Activated T-helper 2 cell treated with anti-CD3 and anti-CD28 coated beads, Interferon-gamma antibody, Interleukin-2, Interleukin-4, amounts not matched to agents 10 μg/mL and 5 μg/mL and 100 μg/mL, durations not matched to agents 14 hours and 24 hours and 36 hours (primary cell): ENCODE measurements around the gene PARD3. TPM values are rescaled to one million over a fixed set of nuclear protein-coding genes. Genes with fewer than 3 reads are reported as not detected.

Experiments used
- DNase-seq: peaks from one replicate; pipeline ENCODE4 v3.0.0; 2021; ENCODE audit warnings: low spot score
- H3K27ac Mint-ChIP-seq: one replicate; pipeline ENCODE4 v1.8.0; 2021; ENCODE audit warnings: mixed read lengths
- H3K27me3 Mint-ChIP-seq: one replicate; pipeline ENCODE4 v1.8.0; 2021; ENCODE audit warnings: low read depth, mixed read lengths
- H3K36me3 Mint-ChIP-seq: one replicate; pipeline ENCODE4 v1.8.0; 2021; ENCODE audit warnings: low read depth, mixed read lengths
- H3K4me1 Mint-ChIP-seq: one replicate; pipeline ENCODE4 v1.8.0; 2021; ENCODE audit warnings: low read depth, mixed read lengths
- H3K4me3 Mint-ChIP-seq: one replicate; pipeline ENCODE4 v1.8.0; 2021; ENCODE audit warnings: low read depth, mild to moderate bottlenecking, moderate library complexity, mixed read lengths
- H3K9me3 Mint-ChIP-seq: one replicate; pipeline ENCODE4 v1.8.0; 2021; ENCODE audit warnings: mixed read lengths
- intact Hi-C: fragments of 100-400 bp; cut with micrococcal nuclease; formaldehyde crosslinking; loops from one replicate; pipeline ENCODE4 v1.15.1; 2023
- total RNA-seq: library from RNA; stranded (reverse); gene quantifications from 2 replicates; pipeline ENCODE4 v1.2.3, GENCODE V29; 2022

Gene PARD3
- total RNA-seq, 1 donor from 2014 or later, result 1.4 TPM

- Mint-ChIP-seq H3K27ac (no peak overlapping the region), H3K4me1 (no peaks in the 10 kb centered on the region), H3K36me3 (no peaks in the 10 kb centered on the region), H3K9me3 (no peaks in the 10 kb centered on the region), H3K27me3 (no peaks in the 10 kb centered on the region), H3K4me3 (no peak overlapping the region)
- intact Hi-C loops, result no loop called here
- no peak for DNase-seq
Measured at GRCh38 chr10:34101001-34101400, 714.1 kb downstream of the PARD3 start.

- DNase-seq, result no peak
- Mint-ChIP-seq H3K36me3 (no peaks in the 10 kb centered on the region), H3K9me3 (peaks cover 11% of the 10 kb centered on the region), H3K27ac (no peak overlapping the region), H3K4me1 (no peaks in the 10 kb centered on the region), H3K4me3 (no peak overlapping the region), H3K27me3 (no peaks in the 10 kb centered on the region)
- intact Hi-C loops, result no loop called here
Measured at GRCh38 chr10:34098821-34099567, 716.1 kb downstream of the PARD3 start.

GRCh38 chr10:34097682-34098081 lies 717.4 kb downstream of the PARD3 start:
- Mint-ChIP-seq H3K4me3 (no peak overlapping the region), H3K27ac (no peak overlapping the region), H3K9me3 (peaks cover 11% of the 10 kb centered on the region), H3K36me3 (no peaks in the 10 kb centered on the region), H3K27me3 (no peaks in the 10 kb centered on the region), H3K4me1 (no peaks in the 10 kb centered on the region)
- intact Hi-C loops, result no loop called here
- no peak for DNase-seq

- Mint-ChIP-seq H3K9me3 (peaks cover 11% of the 10 kb centered on the region), H3K4me1 (no peaks in the 10 kb centered on the region), H3K4me3 (no peak overlapping the region), H3K27ac (no peak overlapping the region), H3K27me3 (no peaks in the 10 kb centered on the region), H3K36me3 (no peaks in the 10 kb centered on the region)
- intact Hi-C loops, result no loop called here
- DNase-seq, result no peak
Measured at GRCh38 chr10:34094961-34095360, 720.1 kb downstream of the PARD3 start.

GRCh38 chr10:34094146-34094696 lies 720.9 kb downstream of the PARD3 start:
- H3K4me1 Mint-ChIP-seq, result no peaks in the 10 kb centered on the region

GRCh38 chr10:34092891-34093290 lies 722.2 kb downstream of the PARD3 start:
- intact Hi-C loops, result no loop called here
- peaks cover 17% of the 10 kb centered on the region for H3K9me3 Mint-ChIP-seq
- H3K27ac Mint-ChIP-seq, result no peak overlapping the region
- no peaks in the 10 kb centered on the region for H3K27me3 Mint-ChIP-seq
- no peak for DNase-seq
- no peaks in the 10 kb centered on the region for H3K36me3 Mint-ChIP-seq
- no peaks in the 10 kb centered on the region for H3K4me1 Mint-ChIP-seq
- H3K4me3 Mint-ChIP-seq, result no peak overlapping the region

More at GRCh38 chr10:34094146-34094696, 720.9 kb downstream of the PARD3 start:
- intact Hi-C loops, result no loop called here
- H3K4me3 Mint-ChIP-seq, result no peak overlapping the region
- H3K9me3 Mint-ChIP-seq, result peaks cover 13% of the 10 kb centered on the region
- no peaks in the 10 kb centered on the region for H3K27me3 Mint-ChIP-seq
- DNase-seq, result no peak
- no peak overlapping the region for H3K27ac Mint-ChIP-seq
- no peaks in the 10 kb centered on the region for H3K36me3 Mint-ChIP-seq

- intact Hi-C loops, result no loop called here
- H3K36me3 Mint-ChIP-seq, result no peaks in the 10 kb centered on the region
- no peaks in the 10 kb centered on the region for H3K27me3 Mint-ChIP-seq
- DNase-seq, result no peak
- peaks cover 17% of the 10 kb centered on the region for H3K9me3 Mint-ChIP-seq
- H3K27ac Mint-ChIP-seq, result no peak overlapping the region
- H3K4me3 Mint-ChIP-seq, result no peak overlapping the region
- H3K4me1 Mint-ChIP-seq, result no peaks in the 10 kb centered on the region
Measured at GRCh38 chr10:34091635-34092195, 723.4 kb downstream of the PARD3 start.

GRCh38 chr10:34089253-34089652 lies 725.8 kb downstream of the PARD3 start:
- Mint-ChIP-seq H3K9me3 (peaks cover 6% of the 10 kb centered on the region), H3K4me3 (no peak overlapping the region), H3K36me3 (no peaks in the 10 kb centered on the region), H3K4me1 (no peaks in the 10 kb centered on the region), H3K27ac (no peak overlapping the region), H3K27me3 (no peaks in the 10 kb centered on the region)
- no peak for DNase-seq
- intact Hi-C loops, result no loop called here

GRCh38 chr10:34088208-34088794 lies 726.8 kb downstream of the PARD3 start:
- no peaks in the 10 kb centered on the region for H3K4me1 Mint-ChIP-seq
- no peak overlapping the region for H3K4me3 Mint-ChIP-seq
- H3K9me3 Mint-ChIP-seq, result peaks cover 10% of the 10 kb centered on the region
- no peak overlapping the region for H3K27ac Mint-ChIP-seq
- intact Hi-C loops, result no loop called here
- H3K27me3 Mint-ChIP-seq, result no peaks in the 10 kb centered on the region
- H3K36me3 Mint-ChIP-seq, result no peaks in the 10 kb centered on the region
- no peak for DNase-seq

- H3K9me3 Mint-ChIP-seq, result peaks cover 10% of the 10 kb centered on the region
- no peak for DNase-seq
- no peak overlapping the region for H3K27ac Mint-ChIP-seq
- no peak overlapping the region for H3K4me3 Mint-ChIP-seq
- intact Hi-C loops, result no loop called here
- H3K27me3 Mint-ChIP-seq, result no peaks in the 10 kb centered on the region
- no peaks in the 10 kb centered on the region for H3K4me1 Mint-ChIP-seq
- H3K36me3 Mint-ChIP-seq, result no peaks in the 10 kb centered on the region
Measured at GRCh38 chr10:34087095-34087418, 728.0 kb downstream of the PARD3 start.

GRCh38 chr10:34083567-34083966 lies 731.5 kb downstream of the PARD3 start:
- Mint-ChIP-seq H3K4me1 (no peaks in the 10 kb centered on the region), H3K4me3 (no peak overlapping the region), H3K9me3 (peaks cover 4% of the 10 kb centered on the region), H3K27me3 (no peaks in the 10 kb centered on the region), H3K36me3 (no peaks in the 10 kb centered on the region), H3K27ac (no peak overlapping the region)
- intact Hi-C loops, result no loop called here
- no peak for DNase-seq

GRCh38 chr10:34081948-34082347 lies 733.1 kb downstream of the PARD3 start:
- Mint-ChIP-seq H3K4me3 (no peak overlapping the region), H3K27ac (no peak overlapping the region), H3K27me3 (no peaks in the 10 kb centered on the region), H3K9me3 (peaks cover 4% of the 10 kb centered on the region), H3K4me1 (no peaks in the 10 kb centered on the region), H3K36me3 (no peaks in the 10 kb centered on the region)
- intact Hi-C loops, result no loop called here
- no peak for DNase-seq

GRCh38 chr10:34081347-34081743 lies 733.8 kb downstream of the PARD3 start:
- Mint-ChIP-seq H3K4me1 (no peaks in the 10 kb centered on the region), H3K27ac (no peak overlapping the region), H3K36me3 (no peaks in the 10 kb centered on the region), H3K4me3 (no peak overlapping the region), H3K9me3 (peaks cover 4% of the 10 kb centered on the region), H3K27me3 (no peaks in the 10 kb centered on the region)
- DNase-seq, result no peak
- intact Hi-C loops, result no loop called here
